Gastroesophageal sphincter (tissue), 3 donors: ENCODE measurements around the gene SLC39A10.

Experiments used
- CTCF ChIP-seq, 4 experiments: fragments of 200-600 bp in 2 of 4; fragments of 450-650 bp in 2 of 4; sonication (generic) in 1 of 4; IDR thresholded peaks; one replicate each; pipeline ENCODE4 v1.5.1; 2017 to 2019; ENCODE audit warnings: antibody characterized with exemption in 4 of 4, mild to moderate bottlenecking in 2 of 4, moderate library complexity in 2 of 4
- POLR2A ChIP-seq, 2 donors: fragments of 450-650 bp; IDR thresholded peaks; one replicate each; pipeline ENCODE4 v1.6.1; 2017; ENCODE audit warnings: antibody characterized with exemption in 2 of 2, mild to moderate bottlenecking in 2 of 2, moderate library complexity in 1 of 2
- POLR2AphosphoS5 ChIP-seq: sonication (generic); formaldehyde crosslinking; IDR thresholded peaks from one replicate; pipeline ENCODE4 v1.6.1; 2017; ENCODE audit warnings: antibody characterized with exemption

- no peak for TF ChIP-seq CTCF (IDR thresholded peaks at IDR 0.05)
- no peak for TF ChIP-seq POLR2A (IDR thresholded peaks at IDR 0.05)
- no peak for TF ChIP-seq POLR2AphosphoS5
These were observed 14.4 kb upstream of the SLC39A10 start for GRCh38 chr2:195642679-195643068.
